Kidney (tissue), 14 donors: ENCODE results near the gene MRTFA. TPM values are rescaled to one million over a fixed set of nuclear protein-coding genes. Genes with fewer than 3 reads are reported as not detected.
"Not testable (repeated sequence)": the region's sequence is repeated elsewhere in the genome, so short reads cannot be mapped to it uniquely, and the experiment has no call there.

Experiments
- DNase-seq, 5 donors: peaks; one replicate each; pipeline ENCODE4 v3.0.0-alpha.2; 2013 to 2020
- FAIRE-seq: peaks from 2 replicates; lab custom pipeline; 2012; peaks lifted over from hg19 to GRCh38; lab: Jason Lieb, UNC
- H3K27ac ChIP-seq, 2 donors: one replicate each; pipeline ENCODE4 v1.7.0; 2013; ENCODE audit warnings: low read depth in 2 of 2, low read length in 2 of 2, inconsistent platforms in 1 of 2
- H3K27me3 ChIP-seq: one replicate; pipeline ENCODE4 v1.7.1; 2013; ENCODE audit warnings: low read length, inconsistent platforms; ENCODE audit not compliant: control insufficient read depth, insufficient read depth
- H3K36me3 ChIP-seq, 3 donors: one replicate each; pipeline versions ENCODE4 v1.7.0 to v1.7.1; 2013; ENCODE audit warnings: low read length in 3 of 3, control low read depth in 1 of 3, inconsistent platforms in 1 of 3; ENCODE audit not compliant: insufficient read depth in 3 of 3, control insufficient read depth in 2 of 3
- H3K4me1 ChIP-seq, 3 donors: one replicate each; pipeline versions ENCODE4 v1.7.0 to v1.7.1; 2013; ENCODE audit warnings: low read length in 3 of 3, inconsistent platforms in 1 of 3, low read depth in 1 of 3; ENCODE audit not compliant: control insufficient read depth in 2 of 3, insufficient read depth in 2 of 3
- H3K4me3 ChIP-seq, 3 donors: one replicate each; pipeline versions ENCODE4 v1.7.0 to v1.8.1; 2013; ENCODE audit warnings: low read length in 3 of 3, control low read depth in 1 of 3, inconsistent platforms in 1 of 3
- H3K9ac ChIP-seq, 3 donors: one replicate each; pipeline versions ENCODE4 v1.7.0 to v1.7.1; 2013; ENCODE audit warnings: low read length in 3 of 3, control low read depth in 1 of 3, inconsistent platforms in 1 of 3
- H3K9me3 ChIP-seq, 3 donors: one replicate each; pipeline versions ENCODE4 v1.7.0 to v1.7.1; 2013; ENCODE audit warnings: low read length in 3 of 3, control low read depth in 1 of 3, inconsistent platforms in 1 of 3; ENCODE audit not compliant: control insufficient read depth in 2 of 3, insufficient read depth in 1 of 3
- CTCF ChIP-seq: IDR thresholded peaks from 3 replicates; pipeline ENCODE4 v1.5.1; 2012; ENCODE audit warnings: mild to moderate bottlenecking, moderate library complexity, borderline replicate concordance; ENCODE audit not compliant: insufficient read depth; ENCODE audit errors: extremely low read depth
- intact Hi-C: fragments of 100-400 bp; cut with DNase I; formaldehyde crosslinking; loops from one replicate; pipeline ENCODE4 v1.11.1; 2022
- polyA plus RNA-seq: library from polyadenylated mRNA; stranded (reverse); fragments of 350-450 nt; fragmentation: Illumina TruSeq; extraction: RNeasy Lipid Tissue Mini Kit (QIAGEN cat#74804); gene quantifications from one replicate; pipeline ENCODE4 v1.2.3, GENCODE V29; 2014; ENCODE audit warnings: low read depth, low replicate concordance; ENCODE audit not compliant: insufficient read depth
- total RNA-seq: library from RNA; stranded (reverse); fragmentation: NEBNext Ultra II Directional; extraction: Animal tissue kit (Norgen Biotek cat#: 25700); gene quantifications from one replicate; pipeline ENCODE4 v1.2.1, GENCODE V29; 2021
- donor health status: control.
- donor health status: control.
- donor health status: control.
- donor health status: control.
- donor health status: control.
- donor health status: DM: yes; HTN: yes; CAD: no.
- donor health status: Normal renal cell carcinoma (clear cell type).

Gene MRTFA
- total and polyA plus RNA-seq, 2 donors from 2014 or later = 12.5 to 59.9 TPM

DNA sequence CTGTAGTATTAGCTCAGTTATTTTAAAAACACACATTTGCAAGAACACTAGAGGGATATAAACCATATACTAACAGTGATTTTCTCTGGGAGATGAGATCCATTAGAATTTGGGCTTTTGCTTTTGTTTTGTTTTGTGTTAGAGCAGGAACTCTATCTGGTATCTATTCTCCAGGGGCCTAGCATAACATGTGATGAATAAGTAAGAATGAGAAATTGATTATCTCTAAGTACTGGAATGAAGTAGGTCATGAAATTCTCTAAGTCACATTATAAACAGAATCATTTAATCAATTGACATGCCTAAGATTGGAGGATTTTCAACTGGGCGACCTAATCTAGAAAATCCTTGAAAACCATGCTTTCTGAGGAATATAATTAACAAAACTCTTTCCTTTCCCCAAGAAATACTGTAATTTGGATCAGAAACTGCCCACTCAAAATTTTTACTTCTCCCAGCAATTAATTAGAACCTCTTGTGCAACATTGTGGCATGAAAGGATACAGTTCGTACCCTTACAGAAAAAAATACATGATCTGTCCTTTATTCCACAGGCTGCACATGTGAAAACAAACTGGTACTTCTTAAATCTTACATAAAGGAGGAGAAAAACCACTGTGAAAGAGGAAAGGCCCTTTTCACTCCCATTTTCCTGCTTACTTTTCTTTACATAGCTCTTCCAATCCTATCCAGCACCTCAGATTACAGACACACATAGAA, 93.5 kb downstream of the MRTFA start:
- Histone ChIP-seq H3K4me1 (peaks cover 0 to 2% (median 0%) of the 10 kb centered on the region in 3 donors), H3K27ac (no peak overlapping the region), H3K36me3 (no peaks in the 10 kb centered on the region), H3K27me3 (no peaks in the 10 kb centered on the region), H3K4me3 (no peak overlapping the region), H3K9me3 (no peaks in the 10 kb centered on the region), H3K9ac (no peak overlapping the region)
- FAIRE-seq (no peak), DNase-seq (no peak)
- intact Hi-C loops = no loop called here
- TF ChIP-seq CTCF = no peak

DNA sequence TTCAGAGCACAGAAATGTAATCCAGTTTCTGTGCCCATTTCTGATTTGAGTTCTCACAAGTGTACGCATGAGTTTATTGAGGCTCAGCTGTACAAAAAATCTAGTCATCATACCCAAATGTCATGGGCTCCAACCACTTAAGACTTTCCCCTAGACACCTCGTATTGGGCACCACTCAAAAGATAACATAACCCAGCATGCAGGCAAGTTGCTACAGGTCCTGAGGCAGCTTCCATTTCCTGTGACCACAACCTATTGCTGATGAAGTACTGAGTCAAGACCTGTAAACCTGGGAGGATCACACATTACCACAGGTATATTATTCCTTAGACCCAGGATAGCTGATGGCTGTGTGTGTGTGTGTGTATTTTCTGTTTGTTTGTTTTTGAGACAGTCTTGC, 95.2 kb downstream of the MRTFA start:
- H3K9me3 ChIP-seq = no peaks in the 10 kb centered on the region
- no peak overlapping the region for H3K4me3 ChIP-seq
- no peaks in the 10 kb centered on the region for H3K36me3 ChIP-seq
- H3K27me3 ChIP-seq = no peaks in the 10 kb centered on the region
- intact Hi-C loops = no loop called here
- DNase-seq (no peak), FAIRE-seq (no peak)
- H3K4me1 ChIP-seq = no peaks in the 10 kb centered on the region
- H3K27ac ChIP-seq = no peak overlapping the region
- H3K9ac ChIP-seq = no peak overlapping the region
- no peak for TF ChIP-seq CTCF

- DNase-seq (no peak), FAIRE-seq (no peak)
- no peak overlapping the region for H3K4me3 ChIP-seq
- no peak overlapping the region for H3K27ac ChIP-seq
- H3K9ac ChIP-seq = no peak overlapping the region
- no peaks in the 10 kb centered on the region for H3K27me3 ChIP-seq
- no peaks in the 10 kb centered on the region for H3K36me3 ChIP-seq
- no peaks in the 10 kb centered on the region for H3K4me1 ChIP-seq
- TF ChIP-seq CTCF = no peak
- intact Hi-C loops = no loop called here
- H3K9me3 ChIP-seq = no peaks in the 10 kb centered on the region
Observed at GRCh38 chr22:40540265-40540664, 96.3 kb downstream of the MRTFA start.

DNA sequence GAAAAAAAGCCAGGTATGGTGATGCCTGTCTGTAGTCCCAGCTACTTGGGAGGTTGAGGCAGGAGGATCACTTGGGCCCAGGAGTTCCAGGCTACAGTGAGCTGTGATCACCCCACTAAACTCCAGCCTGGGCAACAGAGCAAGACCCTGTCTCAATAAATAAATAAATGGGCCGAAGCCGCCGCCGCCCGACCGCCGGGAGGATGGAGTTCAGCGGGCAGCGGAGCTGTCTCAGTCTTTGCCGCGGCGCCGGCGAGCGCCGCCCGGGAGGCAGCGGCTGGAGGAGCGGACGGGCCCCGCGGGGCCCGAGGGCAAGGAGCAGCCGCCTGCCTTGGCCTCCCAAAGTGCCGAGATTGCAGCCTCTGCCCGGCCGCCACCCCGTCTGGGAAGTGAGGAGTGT, 100.4 kb downstream of the MRTFA start:
- H3K27ac ChIP-seq, H3K9ac ChIP-seq, intact Hi-C loops, H3K4me1 ChIP-seq, H3K27me3 ChIP-seq, DNase-seq, H3K9me3 ChIP-seq, H3K36me3 ChIP-seq, FAIRE-seq, H3K4me3 ChIP-seq: not testable (repeated sequence)
